HCT116 (cell line): ENCODE results near the gene CPT1C. TPM values are rescaled to one million over a fixed set of nuclear protein-coding genes. Genes with fewer than 3 reads are reported as not detected.
A peak's percentile ranks its signal among the peaks of the same experiment; 100 is the strongest.

Experiments
- ATAC-seq: fragments of 200-7000 bp; cut with Tn5 transposase; 2 replicates; pipeline ENCODE4 v1.9.1; 2020; ENCODE audit warnings: mild to moderate bottlenecking, moderate library complexity
- BruUV-seq: library from RNA; stranded (reverse); fragments of 400-500 nt; replicated peaks from 2 replicates; lab custom pipeline; 2021; lab: Mats Ljungman, UMichigan
- CTCF ChIA-PET: fragments of 300-600 bp; sonication (Branson Sonifier 250); formaldehyde crosslinking; loops from one replicate; lab custom pipeline; 2021; ENCODE audit warnings: antibody characterized with exemption; lab: Charles Lee
- POLR2A ChIA-PET: fragments of 300-600, 350-600 bp; sonication (Branson Sonifier 250); formaldehyde crosslinking; loops from one replicate; lab custom pipeline; 2021; ENCODE audit warnings: antibody characterized with exemption; lab: Charles Lee
- RAD21 ChIA-PET, 2 experiments: fragments of 300-600 bp; sonication (Branson Sonifier 250); formaldehyde crosslinking; loops; one replicate each; lab custom pipeline; 2023; ENCODE audit warnings: low total read pairs in 2 of 2; ENCODE audit not compliant: uncharacterized antibody in 2 of 2, unreplicated experiment in 2 of 2, low non-redundant PET in 1 of 2; lab: Charles Lee
- DNase-seq: peaks from one replicate; pipeline ENCODE4 v3.0.0-alpha.2; 2010; ENCODE audit warnings: low read depth, low spot score
- H2AFZ ChIP-seq: fragments of 200-600 bp; shearing (Covaris generic), sonication (generic); 2 replicates; pipeline ENCODE4 v1.6.1; 2017; ENCODE audit warnings: low read depth, mixed run types, mixed read lengths, antibody characterized with exemption, low read length; ENCODE audit not compliant: poor library complexity, severe bottlenecking
- H3K27ac ChIP-seq: 2 replicates; pipeline ENCODE4 v1.5.1; 2012; ENCODE audit warnings: low read depth, low read length
- H3K27me3 ChIP-seq: fragments of 200-600 bp; sonication (generic); 2 replicates; pipeline ENCODE4 v1.6.1; 2016; ENCODE audit warnings: mixed run types, low read length, mixed read lengths; ENCODE audit not compliant: insufficient read depth
- H3K36me3 ChIP-seq, 2 experiments: fragments of 200-500 bp in 1 of 2; fragments of 200-600 bp in 1 of 2; sonication (Bioruptor generic) in 1 of 2; sonication (generic) in 1 of 2; 2 replicates each; pipeline versions ENCODE4 v1.5.1 to v1.6.1; 2014 to 2016; ENCODE audit warnings: low read length in 2 of 2, inconsistent platforms in 1 of 2, mixed read lengths in 1 of 2, mixed run types in 1 of 2; ENCODE audit not compliant: insufficient read depth in 2 of 2, control insufficient read depth in 1 of 2
- H3K4me1 ChIP-seq, 2 experiments: fragments of 200-600 bp in 1 of 2; sonication (generic) in 1 of 2; 2 replicates each; pipeline versions ENCODE4 v1.5.1 to v1.6.1; 2012 to 2017; ENCODE audit warnings: low read length in 2 of 2, inconsistent platforms in 1 of 2, mild to moderate bottlenecking in 1 of 2, mixed read lengths in 1 of 2, mixed run types in 1 of 2, moderate library complexity in 1 of 2; ENCODE audit not compliant: insufficient read depth in 2 of 2, control insufficient read depth in 1 of 2
- H3K4me2 ChIP-seq: fragments of 200-600 bp; sonication (generic); 2 replicates; pipeline ENCODE4 v1.6.1; 2017; ENCODE audit warnings: mixed run types, low read length, mixed read lengths
- H3K4me3 ChIP-seq, 2 experiments: fragments of 200-600 bp in 1 of 2; sonication (generic) in 1 of 2; replicated peaks in 1 of 2; 2 replicates each; pipeline ENCODE4 v1.5.1; 2011 to 2016; ENCODE audit warnings: low read length in 2 of 2, control low read depth in 1 of 2, low read depth in 1 of 2, mild to moderate bottlenecking in 1 of 2, mixed read lengths in 1 of 2, mixed run types in 1 of 2
- H3K79me2 ChIP-seq: fragments of 200-600 bp; sonication (generic); 2 replicates; pipeline ENCODE4 v1.6.1; 2017; ENCODE audit warnings: mild to moderate bottlenecking, mixed run types, low read length, moderate library complexity, mixed read lengths; ENCODE audit not compliant: insufficient read depth
- H3K9ac ChIP-seq: fragments of 200-600 bp; sonication (generic); 2 replicates; pipeline ENCODE4 v1.6.1; 2016; ENCODE audit warnings: low read length, mixed read lengths
- H3K9me2 ChIP-seq: fragments of 200-600 bp; sonication (generic), shearing (Covaris generic); 2 replicates; pipeline ENCODE4 v1.6.1; 2017; ENCODE audit warnings: mixed run types, mild to moderate bottlenecking, moderate library complexity; ENCODE audit not compliant: insufficient read depth
- H3K9me3 ChIP-seq, 2 experiments: fragments of 200-500 bp in 1 of 2; fragments of 200-600 bp in 1 of 2; sonication (Bioruptor generic) in 1 of 2; sonication (generic) in 1 of 2; 2 replicates each; pipeline ENCODE4 v1.6.1; 2014 to 2017; ENCODE audit warnings: low read length in 2 of 2, mixed read lengths in 2 of 2, inconsistent platforms in 1 of 2, low read depth in 1 of 2, mild to moderate bottlenecking in 1 of 2, mixed run types in 1 of 2, moderate library complexity in 1 of 2; ENCODE audit not compliant: control insufficient read depth in 1 of 2, insufficient read depth in 1 of 2
- H4K20me1 ChIP-seq: fragments of 200-600 bp; sonication (generic), shearing (Covaris generic); 2 replicates; pipeline ENCODE4 v1.6.1; 2017; ENCODE audit warnings: mixed run types, mild to moderate bottlenecking, moderate library complexity; ENCODE audit not compliant: insufficient read depth
- CBX3 ChIP-seq: IDR thresholded peaks from 2 replicates; pipeline ENCODE4 v1.6.1; 2012; ENCODE audit warnings: low read depth
- EZH2phosphoT487 ChIP-seq: fragments of 200-600 bp; IDR thresholded peaks from 2 replicates; pipeline ENCODE4 v1.6.1; 2018; ENCODE audit warnings: antibody characterized with exemption, borderline replicate concordance
- FOSL1 ChIP-seq: IDR thresholded peaks from 2 replicates; pipeline ENCODE4 v1.6.1; 2012; ENCODE audit warnings: low read depth
- ZFX ChIP-seq: fragments of 450-650 bp; IDR thresholded peaks from 2 replicates; pipeline ENCODE4 v1.6.1; 2017
- intact Hi-C: fragments of 100-400 bp; cut with micrococcal nuclease; formaldehyde crosslinking; loops from 2 replicates; pipeline ENCODE4 v1.10.0; 2022
- total RNA-seq: library from RNA; stranded (reverse); gene quantifications from one replicate; pipeline ENCODE4 v1.2.1, GENCODE V29; 2021; ENCODE audit not compliant: unreplicated experiment
- TF ChIP-seq, protein P1 (sequence below): IDR thresholded peaks from 2 replicates; pipeline ENCODE4 v1.6.1; 2011; ENCODE audit warnings: mild to moderate bottlenecking, low read length, moderate library complexity; ENCODE audit not compliant: insufficient replicate concordance; ENCODE audit errors: extremely low read depth
- TF ChIP-seq, protein P2 (sequence below): IDR thresholded peaks from 2 replicates; pipeline ENCODE4 v1.6.1; 2012; ENCODE audit warnings: low read depth
- TF ChIP-seq, protein P3 (sequence below), 3 experiments: fragments of 200-600 bp in 1 of 3; sonication (generic) in 1 of 3; IDR thresholded peaks in 2 of 3; conservative IDR thresholded peaks in 1 of 3; 2 replicates each; pipeline ENCODE4 v1.5.1; 2012 to 2017; ENCODE audit warnings: low read depth in 2 of 3, low read length in 2 of 3, antibody characterized with exemption in 1 of 3, borderline replicate concordance in 1 of 3, control low read depth in 1 of 3, mild to moderate bottlenecking in 1 of 3, mixed read lengths in 1 of 3, mixed run types in 1 of 3, moderate library complexity in 1 of 3; ENCODE audit not compliant: insufficient read depth in 1 of 3

The CPT1C gene
- total RNA-seq, 1 experiment from 2014 or later: 12.0 TPM

DNA sequence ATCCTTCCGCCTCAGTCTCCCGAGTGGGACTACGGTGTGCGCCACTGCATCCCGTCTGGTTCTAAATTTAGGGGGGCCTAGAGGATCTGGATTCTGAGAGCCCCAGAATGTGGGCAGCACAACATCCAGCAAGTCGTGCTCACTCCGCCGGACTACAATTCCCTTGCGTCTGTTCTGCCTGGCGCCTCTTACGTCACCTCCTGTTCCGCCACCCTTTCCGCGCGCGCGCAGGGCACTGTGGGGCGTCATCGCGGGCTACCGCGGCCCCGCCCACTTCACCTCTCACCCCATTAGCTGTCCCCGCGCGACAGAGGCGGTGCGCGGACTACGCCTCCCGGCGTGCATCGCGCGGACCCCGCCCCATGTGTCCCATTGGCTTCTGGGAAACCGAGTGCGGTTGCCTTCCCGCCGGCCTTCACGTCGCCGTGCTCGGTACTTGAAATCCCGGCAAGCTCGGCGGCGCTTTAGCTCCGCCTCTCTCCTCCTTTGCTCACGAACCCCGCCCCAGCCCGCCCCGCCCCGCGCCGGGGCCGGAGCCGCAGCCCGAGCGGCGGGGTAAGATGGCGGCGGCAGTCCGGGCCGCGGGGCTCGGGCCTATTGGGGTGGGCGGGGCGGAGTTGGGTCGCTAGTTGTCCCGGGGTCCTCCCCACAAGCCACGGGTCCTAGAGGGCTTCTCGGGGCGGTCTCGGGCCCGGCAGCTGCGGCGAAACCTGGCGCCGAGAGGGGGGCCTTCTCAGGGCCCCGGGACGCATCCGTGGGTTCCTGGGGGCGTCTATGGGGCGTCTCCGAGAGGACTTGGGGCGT is 49.0 kb upstream of the CPT1C start, which contains the start of gene SCAF1 (continued):
- TF ChIP-seq, protein P1, sequence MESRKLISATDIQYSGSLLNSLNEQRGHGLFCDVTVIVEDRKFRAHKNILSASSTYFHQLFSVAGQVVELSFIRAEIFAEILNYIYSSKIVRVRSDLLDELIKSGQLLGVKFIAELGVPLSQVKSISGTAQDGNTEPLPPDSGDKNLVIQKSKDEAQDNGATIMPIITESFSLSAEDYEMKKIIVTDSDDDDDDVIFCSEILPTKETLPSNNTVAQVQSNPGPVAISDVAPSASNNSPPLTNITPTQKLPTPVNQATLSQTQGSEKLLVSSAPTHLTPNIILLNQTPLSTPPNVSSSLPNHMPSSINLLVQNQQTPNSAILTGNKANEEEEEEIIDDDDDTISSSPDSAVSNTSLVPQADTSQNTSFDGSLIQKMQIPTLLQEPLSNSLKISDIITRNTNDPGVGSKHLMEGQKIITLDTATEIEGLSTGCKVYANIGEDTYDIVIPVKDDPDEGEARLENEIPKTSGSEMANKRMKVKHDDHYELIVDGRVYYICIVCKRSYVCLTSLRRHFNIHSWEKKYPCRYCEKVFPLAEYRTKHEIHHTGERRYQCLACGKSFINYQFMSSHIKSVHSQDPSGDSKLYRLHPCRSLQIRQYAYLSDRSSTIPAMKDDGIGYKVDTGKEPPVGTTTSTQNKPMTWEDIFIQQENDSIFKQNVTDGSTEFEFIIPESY: peak; percentile 65
- no peak for TF ChIP-seq CBX3

DNA sequence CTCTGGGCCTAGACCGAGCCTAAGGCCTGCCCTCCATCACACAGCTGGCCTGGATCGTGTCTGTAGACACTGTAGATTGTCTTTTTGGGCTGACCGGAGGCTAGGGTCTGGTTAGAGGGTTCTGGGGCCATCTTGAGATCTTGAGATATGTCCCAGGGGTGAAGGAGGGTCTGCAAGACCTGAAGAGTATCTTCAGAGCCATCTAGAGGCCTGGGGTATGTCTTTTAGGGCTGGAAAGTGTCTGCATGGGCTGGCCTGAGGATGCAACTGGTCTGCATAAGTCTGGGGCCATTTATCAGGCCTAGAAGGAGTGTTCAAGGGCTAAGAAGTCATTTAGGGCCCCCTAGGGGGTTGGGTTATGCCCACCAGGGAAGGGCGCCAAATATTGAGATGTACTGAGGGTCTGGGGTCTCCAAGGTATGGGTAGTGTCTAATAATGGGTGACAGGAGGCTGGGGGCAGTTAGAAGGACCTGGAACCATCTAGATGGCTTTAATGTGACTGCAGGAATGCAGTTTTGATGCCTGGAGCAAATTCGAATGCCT is 48.4 kb upstream of the CPT1C start:
- peaks cover 13 to 16% of the 10 kb centered on the region in 2 experiments; a peak in 3 of 4 replicates for H3K36me3 ChIP-seq
- peak overlapping the region; percentile 75 to 92 for H3K4me3 ChIP-seq
- BruUV-seq: no TSS peak
- H3K4me1 ChIP-seq: peaks cover 15 to 37% of the 10 kb centered on the region in 2 experiments
- peak overlapping the region; percentile 90 for H3K27ac ChIP-seq
- H3K79me2 ChIP-seq: peaks cover 64% of the 10 kb centered on the region
- H3K9ac ChIP-seq: peak overlapping the region; percentile 99
- intact Hi-C loops: loop anchor here (1.0 kb wide), 1 partner anchor 22 kb away; no protein-coding TSS in a partner anchor
- ATAC-seq: no peak
- H3K9me3 ChIP-seq: no peaks in the 10 kb centered on the region
- TF ChIP-seq, protein P1: no peak
- TF ChIP-seq EZH2phosphoT487 (no peak), ZFX (peak; percentile 42), FOSL1 (no peak)
- TF ChIP-seq, protein P2, sequence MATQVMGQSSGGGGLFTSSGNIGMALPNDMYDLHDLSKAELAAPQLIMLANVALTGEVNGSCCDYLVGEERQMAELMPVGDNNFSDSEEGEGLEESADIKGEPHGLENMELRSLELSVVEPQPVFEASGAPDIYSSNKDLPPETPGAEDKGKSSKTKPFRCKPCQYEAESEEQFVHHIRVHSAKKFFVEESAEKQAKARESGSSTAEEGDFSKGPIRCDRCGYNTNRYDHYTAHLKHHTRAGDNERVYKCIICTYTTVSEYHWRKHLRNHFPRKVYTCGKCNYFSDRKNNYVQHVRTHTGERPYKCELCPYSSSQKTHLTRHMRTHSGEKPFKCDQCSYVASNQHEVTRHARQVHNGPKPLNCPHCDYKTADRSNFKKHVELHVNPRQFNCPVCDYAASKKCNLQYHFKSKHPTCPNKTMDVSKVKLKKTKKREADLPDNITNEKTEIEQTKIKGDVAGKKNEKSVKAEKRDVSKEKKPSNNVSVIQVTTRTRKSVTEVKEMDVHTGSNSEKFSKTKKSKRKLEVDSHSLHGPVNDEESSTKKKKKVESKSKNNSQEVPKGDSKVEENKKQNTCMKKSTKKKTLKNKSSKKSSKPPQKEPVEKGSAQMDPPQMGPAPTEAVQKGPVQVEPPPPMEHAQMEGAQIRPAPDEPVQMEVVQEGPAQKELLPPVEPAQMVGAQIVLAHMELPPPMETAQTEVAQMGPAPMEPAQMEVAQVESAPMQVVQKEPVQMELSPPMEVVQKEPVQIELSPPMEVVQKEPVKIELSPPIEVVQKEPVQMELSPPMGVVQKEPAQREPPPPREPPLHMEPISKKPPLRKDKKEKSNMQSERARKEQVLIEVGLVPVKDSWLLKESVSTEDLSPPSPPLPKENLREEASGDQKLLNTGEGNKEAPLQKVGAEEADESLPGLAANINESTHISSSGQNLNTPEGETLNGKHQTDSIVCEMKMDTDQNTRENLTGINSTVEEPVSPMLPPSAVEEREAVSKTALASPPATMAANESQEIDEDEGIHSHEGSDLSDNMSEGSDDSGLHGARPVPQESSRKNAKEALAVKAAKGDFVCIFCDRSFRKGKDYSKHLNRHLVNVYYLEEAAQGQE: no peak
- TF ChIP-seq, protein P3, sequence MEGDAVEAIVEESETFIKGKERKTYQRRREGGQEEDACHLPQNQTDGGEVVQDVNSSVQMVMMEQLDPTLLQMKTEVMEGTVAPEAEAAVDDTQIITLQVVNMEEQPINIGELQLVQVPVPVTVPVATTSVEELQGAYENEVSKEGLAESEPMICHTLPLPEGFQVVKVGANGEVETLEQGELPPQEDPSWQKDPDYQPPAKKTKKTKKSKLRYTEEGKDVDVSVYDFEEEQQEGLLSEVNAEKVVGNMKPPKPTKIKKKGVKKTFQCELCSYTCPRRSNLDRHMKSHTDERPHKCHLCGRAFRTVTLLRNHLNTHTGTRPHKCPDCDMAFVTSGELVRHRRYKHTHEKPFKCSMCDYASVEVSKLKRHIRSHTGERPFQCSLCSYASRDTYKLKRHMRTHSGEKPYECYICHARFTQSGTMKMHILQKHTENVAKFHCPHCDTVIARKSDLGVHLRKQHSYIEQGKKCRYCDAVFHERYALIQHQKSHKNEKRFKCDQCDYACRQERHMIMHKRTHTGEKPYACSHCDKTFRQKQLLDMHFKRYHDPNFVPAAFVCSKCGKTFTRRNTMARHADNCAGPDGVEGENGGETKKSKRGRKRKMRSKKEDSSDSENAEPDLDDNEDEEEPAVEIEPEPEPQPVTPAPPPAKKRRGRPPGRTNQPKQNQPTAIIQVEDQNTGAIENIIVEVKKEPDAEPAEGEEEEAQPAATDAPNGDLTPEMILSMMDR (IDR thresholded peaks at IDR 0.05 in 2 of 3, conservative IDR thresholded peaks at IDR 0.05 in 1 of 3; ENCODE audit: borderline replicate concordance in 1 of 3, insufficient read depth in 1 of 3, low read depth in 2 of 3, low read length in 2 of 3): no peak
- ChIA-PET CTCF (interaction anchor here (1.0 to 1.1 kb wide), 2 partner anchors 22 to 33 kb away, joined by 3 read pairs; no protein-coding TSS in a partner anchor), RAD21 (no interaction called here), POLR2A (interaction anchor here (0.6 to 3.0 kb wide), 7 partner anchors 14 to 147 kb away, joined by 3 to 92 read pairs (median 4); partner anchors contain the start of genes BCL2L12, IRF3, PRMT1 and RPS11)
- no peaks in the 10 kb centered on the region for H3K27me3 ChIP-seq
- H3K4me2 ChIP-seq: peak overlapping the region; percentile 81
- no peaks in the 10 kb centered on the region for H3K9me2 ChIP-seq
- no peaks in the 10 kb centered on the region for H4K20me1 ChIP-seq
- H2AFZ ChIP-seq: no peak overlapping the region
- DNase-seq: no peak
